Stimulated activated CD8-positive, alpha-beta memory T cell treated with anti-CD3 and anti-CD28 coated beads, Interleukin-15, amount 100 ng/mL, for 48 hours (primary cell): Measurements from ENCODE around the gene PDIA6.
"Not testable (repeated sequence)": the region's sequence is repeated elsewhere in the genome, so short reads cannot be mapped to it uniquely, and the experiment has no call there.

ENCODE experiments used
- DNase-seq, 2 donors: peaks; one replicate each; pipeline ENCODE4 v3.0.0-alpha.2; 2020; ENCODE audit warnings: low read depth in 2 of 2

PDIA6 gene

GRCh38 chr2:10832203-10832936 lies 19.8 kb upstream of the PDIA6 start:
- peak; percentile 66 to 70 for DNase-seq

DNA sequence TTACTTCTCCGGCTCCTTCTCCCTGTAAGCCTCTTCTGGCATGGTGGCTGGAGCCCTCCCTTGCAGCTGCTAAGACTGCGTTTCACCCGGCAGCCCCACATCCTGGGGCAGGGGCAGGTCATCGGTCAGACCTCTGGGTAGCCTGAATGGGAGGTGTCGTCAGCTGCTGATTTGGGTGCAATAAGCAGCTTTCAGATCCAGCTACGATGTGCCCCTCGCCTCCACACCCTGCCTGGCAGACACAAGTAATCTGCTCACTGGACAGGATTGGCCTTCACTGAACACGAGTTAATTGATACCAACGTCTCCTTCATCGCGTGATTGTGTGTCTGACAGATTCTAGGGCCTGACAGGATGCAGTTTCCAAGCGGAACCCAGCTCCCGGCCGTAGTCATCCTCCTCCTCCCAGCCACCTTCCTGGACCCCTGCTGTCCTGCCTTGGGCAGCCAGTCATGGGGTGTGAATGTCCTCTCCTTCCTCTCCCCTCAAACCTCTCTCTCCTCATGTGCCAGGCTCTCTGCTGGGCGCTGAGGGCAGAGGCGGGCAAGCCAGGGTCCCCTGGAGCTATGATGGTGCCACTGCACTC lies 18.9 kb upstream of the PDIA6 start:
- DNase-seq = no peak

GRCh38 chr2:10830641-10831399 lies 18.2 kb upstream of the PDIA6 start:
- DNase-seq = no peak

GRCh38 chr2:10830203-10830602 lies 17.6 kb upstream of the PDIA6 start:
- no peak for DNase-seq

DNA sequence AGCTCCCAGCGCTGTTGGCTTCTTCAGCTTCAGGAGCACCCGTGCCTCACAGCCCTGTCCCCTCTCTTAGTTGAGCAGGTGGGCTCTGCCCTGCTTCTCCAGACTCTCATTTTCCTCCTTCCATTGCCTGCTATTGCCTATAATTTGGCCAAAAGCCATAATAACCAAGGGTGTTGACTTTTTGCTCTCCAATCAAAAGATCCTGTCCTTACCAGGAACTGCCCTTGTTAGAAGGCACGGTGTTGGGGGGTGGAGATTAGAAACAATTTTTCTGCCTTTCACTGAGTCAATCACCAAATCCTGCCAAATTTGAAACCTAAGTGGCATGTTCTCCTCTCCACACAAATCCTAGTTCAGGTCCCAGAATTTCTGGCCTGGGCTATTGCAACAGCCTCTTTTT lies 16.7 kb upstream of the PDIA6 start:
- no peak for DNase-seq

- no peak for DNase-seq
Measured at GRCh38 chr2:10828346-10828745, 15.8 kb upstream of the PDIA6 start.

- no peak for DNase-seq
Measured at GRCh38 chr2:10826625-10827024, 14.0 kb upstream of the PDIA6 start.

DNA sequence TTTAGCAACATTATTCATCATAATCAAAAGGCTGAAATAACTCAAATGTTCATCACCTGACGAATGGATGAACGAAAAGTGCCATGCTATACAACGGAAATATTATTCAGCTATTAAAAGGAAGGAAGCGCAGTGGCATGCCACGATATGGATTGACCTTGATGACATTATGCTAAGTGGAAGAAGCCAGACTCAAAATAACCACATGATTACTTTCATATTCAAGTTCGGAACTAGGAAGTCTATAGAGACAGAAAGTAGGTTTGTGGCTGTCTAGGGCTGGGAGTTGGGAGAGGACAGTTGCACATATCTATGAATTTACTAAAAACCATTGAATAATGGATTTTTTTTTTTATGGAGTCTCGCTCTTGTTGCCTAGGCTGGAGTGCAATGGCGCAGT lies 13.4 kb upstream of the PDIA6 start:
- DNase-seq = no peak

DNA sequence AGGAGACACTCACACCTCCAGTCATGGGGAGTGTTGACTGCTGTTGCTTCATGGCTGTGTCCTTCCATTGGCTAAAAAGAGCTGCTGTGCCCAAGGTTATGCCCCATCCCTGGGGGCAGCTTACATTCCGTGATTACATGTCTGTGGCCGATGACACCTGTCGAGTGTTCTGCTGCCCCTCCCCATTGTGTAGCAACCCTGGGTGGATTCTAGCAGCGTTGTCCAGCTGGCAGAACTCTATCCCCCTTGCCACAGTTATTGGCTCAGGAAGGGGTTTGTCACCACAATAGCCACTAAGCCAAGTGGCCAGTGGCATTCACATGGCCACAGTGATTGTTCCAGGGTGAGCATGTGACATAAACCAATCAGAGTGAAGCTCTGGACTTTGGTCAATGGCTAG lies 11.6 kb upstream of the PDIA6 start:
- no peak for DNase-seq

DNA sequence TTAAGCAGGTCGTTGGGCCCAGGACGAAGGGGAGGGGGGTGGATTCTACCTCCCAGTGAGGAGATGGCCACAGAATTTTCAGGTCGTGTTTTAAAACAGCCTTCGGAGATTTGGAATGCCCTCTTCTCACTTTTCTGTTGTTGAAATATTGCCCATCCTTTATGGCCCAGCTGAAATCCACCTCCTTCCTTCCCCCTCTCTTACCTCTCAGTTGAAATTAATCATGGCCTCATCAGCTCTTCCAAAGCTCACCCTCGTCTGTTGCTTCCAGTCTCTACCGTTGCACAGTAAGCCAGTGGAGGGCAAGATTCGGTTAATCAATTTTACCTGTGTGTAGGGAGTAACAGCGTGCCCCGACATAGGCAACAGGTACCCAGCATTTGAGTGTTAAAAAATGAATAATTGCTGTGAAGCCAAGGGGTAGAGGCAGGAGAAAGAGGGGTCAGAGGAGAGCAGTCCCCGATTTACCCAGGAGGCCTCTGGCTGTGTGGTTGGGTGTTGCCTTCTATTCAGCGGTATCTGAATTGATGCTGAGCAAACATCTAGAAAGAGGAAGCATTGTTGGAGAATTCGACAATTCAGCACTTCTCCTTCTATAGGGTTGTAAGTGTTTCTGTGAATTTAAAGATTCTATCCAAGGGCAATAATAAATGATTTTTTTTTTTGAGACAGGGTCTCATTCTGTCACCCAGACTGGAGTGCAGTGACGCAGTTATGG lies 8.6 kb upstream of the PDIA6 start:
- DNase-seq = no peak

DNA sequence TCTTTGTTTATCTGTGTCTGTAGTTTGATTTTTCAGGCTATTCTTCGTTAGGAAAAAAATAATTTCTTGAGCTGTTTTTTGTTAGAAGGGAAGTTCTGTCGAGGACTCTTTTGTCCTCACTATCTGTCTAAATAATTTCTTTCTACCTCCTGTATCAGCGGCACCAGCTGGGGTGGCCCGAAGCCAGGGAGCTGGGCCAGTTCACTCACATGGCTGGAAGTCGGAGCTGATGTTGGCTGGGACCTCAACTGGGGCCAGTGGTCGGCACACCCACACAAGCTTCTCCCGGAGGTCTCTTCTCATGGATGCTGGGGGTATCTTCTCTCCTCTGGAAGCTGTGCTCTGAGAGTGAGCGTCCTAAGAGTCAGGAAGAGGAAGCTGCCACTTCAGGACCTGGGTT lies 8.0 kb upstream of the PDIA6 start:
- no peak for DNase-seq

- no peak for DNase-seq
Measured at GRCh38 chr2:10819714-10820314, 7.2 kb upstream of the PDIA6 start.

- no peak for DNase-seq
Measured at GRCh38 chr2:10818984-10819383, 6.4 kb upstream of the PDIA6 start.

DNA sequence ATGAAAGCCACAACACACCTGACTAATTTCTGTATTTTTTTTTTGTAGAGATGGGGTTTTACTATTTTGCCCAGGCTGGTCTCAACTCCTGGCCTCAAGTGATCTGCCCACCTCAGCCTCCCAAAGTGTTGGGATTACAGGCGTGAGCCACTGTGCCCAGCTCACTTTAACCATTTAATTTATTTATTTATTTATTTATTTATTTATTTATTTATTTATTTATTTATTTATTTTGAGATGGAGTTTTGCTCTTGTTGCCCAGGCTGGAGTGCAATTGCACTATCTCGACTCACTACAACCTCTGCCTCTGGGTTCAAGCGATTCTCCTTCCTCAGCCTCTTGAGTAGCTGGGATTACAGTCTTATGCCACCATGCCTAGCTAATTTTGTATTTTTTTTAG lies 5.7 kb upstream of the PDIA6 start:
- not testable (repeated sequence) for DNase-seq

DNA sequence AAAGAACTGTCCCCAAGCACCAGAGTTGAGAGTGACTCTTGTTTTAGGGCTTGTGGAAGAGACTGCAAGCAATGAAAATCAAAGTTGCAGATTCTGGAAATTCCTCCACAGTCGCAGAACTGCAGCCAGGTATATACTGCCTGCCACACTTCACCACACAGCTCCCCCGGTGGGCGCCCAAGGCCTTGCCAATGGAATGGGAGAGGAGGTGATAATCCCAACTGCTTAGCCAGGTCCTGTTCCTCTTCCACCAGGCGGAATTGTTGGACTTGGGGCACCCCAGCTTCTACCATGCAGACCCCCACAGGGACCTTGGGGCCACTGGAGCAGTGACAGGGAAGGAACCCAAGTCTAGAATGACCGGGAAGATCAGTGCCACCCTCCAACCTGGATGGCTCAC lies 4.8 kb upstream of the PDIA6 start:
- DNase-seq = no peak

- no peak for DNase-seq
Measured at GRCh38 chr2:10814571-10815331, 2.2 kb upstream of the PDIA6 start.

DNA sequence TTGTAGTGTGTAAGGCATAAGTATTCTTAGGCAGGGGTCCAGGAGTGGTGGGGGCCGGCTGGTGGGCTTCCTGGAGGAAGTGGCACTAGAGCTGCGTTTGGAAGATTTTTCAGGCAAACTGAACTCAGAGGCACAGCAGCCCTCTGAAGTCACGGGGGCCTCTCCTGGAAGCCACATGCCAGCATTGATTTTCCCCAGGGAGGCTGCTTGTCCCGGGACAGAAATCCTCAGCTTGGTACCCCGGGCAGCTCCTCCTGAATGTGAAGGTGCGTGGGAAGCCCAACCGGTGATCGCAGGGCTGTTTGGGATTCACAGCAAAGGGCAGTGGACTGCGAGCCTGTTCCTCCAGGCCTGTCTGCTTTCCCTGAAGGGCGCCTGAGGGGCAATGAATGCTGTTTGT lies 1.6 kb upstream of the PDIA6 start:
- DNase-seq = no peak

DNA sequence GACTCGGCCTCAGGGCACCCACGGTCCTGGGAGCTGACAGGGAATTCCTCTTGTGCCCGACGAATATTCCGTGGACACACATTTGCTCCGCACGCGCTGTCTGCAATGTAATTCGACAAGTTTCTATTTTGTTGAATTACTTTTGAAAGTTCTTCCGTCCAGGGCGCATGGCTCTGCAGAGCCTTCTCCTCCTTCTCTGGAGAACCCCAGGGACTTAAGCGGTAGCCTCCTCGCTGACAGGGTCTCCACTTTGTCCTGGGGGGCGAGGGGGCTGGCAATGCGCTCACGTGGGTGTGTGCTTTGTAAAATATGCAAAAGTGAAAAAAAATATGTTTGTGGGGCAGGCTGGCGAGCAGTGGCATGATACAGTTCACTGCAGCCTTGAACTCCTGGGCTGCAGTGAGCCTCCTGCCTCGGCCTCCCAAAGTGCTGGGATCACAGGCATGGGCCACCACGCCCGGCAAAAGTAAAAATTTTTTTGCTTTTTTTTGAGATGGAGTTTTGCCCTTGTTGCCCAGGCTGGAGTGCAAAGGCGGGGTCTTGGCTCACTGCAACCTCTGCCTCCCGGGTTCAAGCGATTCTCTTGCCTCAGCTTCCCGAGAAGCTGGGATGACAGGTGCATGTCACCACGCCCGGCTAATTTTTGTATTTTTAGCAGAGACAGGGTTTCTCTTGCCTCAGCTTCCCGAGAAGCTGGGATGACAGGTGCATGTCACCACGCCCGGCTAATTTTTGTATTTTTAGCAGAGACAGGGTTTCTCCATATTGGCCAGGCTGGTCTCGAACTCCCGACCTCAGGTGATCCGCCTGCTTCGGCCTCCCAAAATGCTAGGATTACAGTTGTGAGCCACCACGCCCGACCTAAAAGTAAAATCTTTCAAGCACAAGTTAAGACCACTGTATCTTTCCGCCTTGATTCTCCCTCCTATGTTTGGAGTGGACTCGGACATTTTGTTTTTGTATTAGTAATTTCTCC lies 866 bp upstream of the PDIA6 start:
- DNase-seq = not testable (repeated sequence)

DNA sequence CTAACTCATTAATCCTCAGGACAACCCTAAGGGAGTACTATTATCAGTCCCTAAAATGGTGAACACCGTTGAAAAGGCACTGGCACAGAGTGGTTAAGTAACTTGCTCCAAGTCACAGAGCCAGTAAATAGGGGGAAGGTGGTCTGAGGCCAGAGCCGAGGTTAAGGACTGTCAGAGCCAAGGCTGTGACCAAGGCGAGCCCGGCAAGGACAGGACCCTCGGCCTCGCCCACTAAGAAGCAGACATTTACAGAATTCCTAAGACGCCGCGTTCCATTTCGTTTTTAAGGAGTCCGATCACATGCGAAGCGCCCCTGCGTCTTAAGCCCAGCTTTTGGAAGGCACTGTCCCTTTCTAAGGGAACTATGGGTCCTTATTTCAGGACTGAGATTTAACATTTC lies 1.1 kb downstream of the PDIA6 start:
- DNase-seq = no peak
